Measurements from ENCODE around the gene TAS1R3. TPM values are rescaled to one million over a fixed set of nuclear protein-coding genes. Genes with fewer than 3 reads are reported as not detected.

Gene TAS1R3
- total RNA-seq, 1 donor from 2014 or later: 0.97 TPM

DNA sequence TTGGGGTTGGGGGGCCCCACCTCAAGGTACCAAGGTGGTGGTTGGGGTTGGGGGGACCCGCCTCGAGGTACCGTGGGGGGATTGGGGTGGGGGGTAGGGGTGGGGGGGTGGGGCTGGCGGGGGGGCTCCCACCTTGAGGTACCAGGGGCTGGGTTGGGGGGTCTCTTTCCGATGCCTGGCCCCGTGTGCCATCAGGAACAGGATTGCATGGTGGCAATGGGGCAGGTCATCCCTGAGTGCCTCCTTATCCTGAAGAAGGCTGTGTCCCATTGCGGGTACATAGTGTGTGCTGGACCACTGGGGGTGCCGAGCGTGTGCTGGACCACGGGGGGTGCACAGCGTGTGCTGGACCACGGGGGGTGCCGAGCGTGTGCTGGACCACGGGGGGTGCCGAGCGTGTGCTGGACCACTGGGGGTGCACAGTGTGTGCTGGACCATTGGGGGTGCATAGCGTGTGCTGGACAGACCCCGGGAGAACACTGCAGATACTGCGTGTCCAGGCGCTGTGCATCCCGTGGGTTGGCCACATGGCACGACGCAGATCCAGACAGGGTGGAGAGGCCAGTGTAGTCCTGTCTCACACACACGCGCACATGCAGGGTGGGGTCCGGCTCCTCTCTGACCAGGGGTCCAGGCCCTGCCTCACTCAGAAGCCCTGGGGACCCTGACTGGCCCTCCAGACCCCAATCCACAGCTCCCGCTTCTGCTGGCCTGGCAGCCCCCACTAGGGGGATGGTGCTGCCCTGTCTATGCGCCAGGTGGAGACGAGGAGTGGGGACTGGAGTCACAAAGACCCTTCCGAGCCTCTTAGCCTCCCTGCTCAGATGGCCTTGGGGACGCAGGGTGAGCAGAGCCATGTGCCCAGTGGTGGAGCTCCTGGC is 46.6 kb upstream of the TAS1R3 start:
- no peak for DNase-seq (ENCODE audit: extremely low spot score, unreplicated experiment)
- TF ChIP-seq CTCF (IDR thresholded peaks at IDR 0.05): no peak
- Mint-ChIP-seq H3K36me3 (ENCODE audit: unreplicated experiment) (no peaks in the 10 kb centered on the region), H3K4me1 (ENCODE audit: unreplicated experiment) (no peaks in the 10 kb centered on the region), H3K9me3 (ENCODE audit: unreplicated experiment) (no peaks in the 10 kb centered on the region), H3K27me3 (ENCODE audit: unreplicated experiment) (no peaks in the 10 kb centered on the region), H3K4me3 (ENCODE audit: unreplicated experiment) (no peak overlapping the region), H3K27ac (ENCODE audit: unreplicated experiment) (no peak overlapping the region)

- no peak for TF ChIP-seq CTCF (IDR thresholded peaks at IDR 0.05)
- DNase-seq (ENCODE audit: extremely low spot score, unreplicated experiment): no peak
- no peak overlapping the region for H3K27ac Mint-ChIP-seq (ENCODE audit: unreplicated experiment)
- H3K36me3 Mint-ChIP-seq (ENCODE audit: unreplicated experiment): no peaks in the 10 kb centered on the region
- H3K4me3 Mint-ChIP-seq (ENCODE audit: unreplicated experiment): no peak overlapping the region
- no peaks in the 10 kb centered on the region for H3K9me3 Mint-ChIP-seq (ENCODE audit: unreplicated experiment)
- H3K27me3 Mint-ChIP-seq (ENCODE audit: unreplicated experiment): no peaks in the 10 kb centered on the region
- H3K4me1 Mint-ChIP-seq (ENCODE audit: unreplicated experiment): no peaks in the 10 kb centered on the region
Measured at GRCh38 chr1:1285102-1285571, 45.9 kb upstream of the TAS1R3 start.

GRCh38 chr1:1285611-1286311 is 45.3 kb upstream of the TAS1R3 start:
- no peak overlapping the region for H3K4me3 Mint-ChIP-seq (ENCODE audit: unreplicated experiment)
- no peak for DNase-seq (ENCODE audit: extremely low spot score, unreplicated experiment)
- no peak for TF ChIP-seq CTCF (IDR thresholded peaks at IDR 0.05)
- no peaks in the 10 kb centered on the region for H3K27me3 Mint-ChIP-seq (ENCODE audit: unreplicated experiment)
- peaks cover 2% of the 10 kb centered on the region for H3K4me1 Mint-ChIP-seq (ENCODE audit: unreplicated experiment)
- no peaks in the 10 kb centered on the region for H3K36me3 Mint-ChIP-seq (ENCODE audit: unreplicated experiment)
- no peaks in the 10 kb centered on the region for H3K9me3 Mint-ChIP-seq (ENCODE audit: unreplicated experiment)
- H3K27ac Mint-ChIP-seq (ENCODE audit: unreplicated experiment): no peak overlapping the region

- Mint-ChIP-seq H3K9me3 (ENCODE audit: unreplicated experiment) (no peaks in the 10 kb centered on the region), H3K4me1 (ENCODE audit: unreplicated experiment) (peaks cover 2% of the 10 kb centered on the region), H3K27me3 (ENCODE audit: unreplicated experiment) (no peaks in the 10 kb centered on the region), H3K27ac (ENCODE audit: unreplicated experiment) (no peak overlapping the region), H3K36me3 (ENCODE audit: unreplicated experiment) (no peaks in the 10 kb centered on the region), H3K4me3 (ENCODE audit: unreplicated experiment) (no peak overlapping the region)
- no peak for DNase-seq (ENCODE audit: extremely low spot score, unreplicated experiment)
- TF ChIP-seq CTCF (IDR thresholded peaks at IDR 0.05): no peak
Measured at GRCh38 chr1:1286313-1287261, 44.5 kb upstream of the TAS1R3 start.

Measured in osteocyte (in vitro differentiated cells).